Panc1 (cell line): ENCODE measurements around the gene STK24. TPM values are rescaled to one million over a fixed set of nuclear protein-coding genes. Genes with fewer than 3 reads are reported as not detected.

ENCODE experiments used
- ATAC-seq: fragments of 200-7000 bp; cut with Tn5 transposase; 2 replicates; pipeline ENCODE4 v1.9.1; 2020; ENCODE audit warnings: mild to moderate bottlenecking, moderate library complexity
- BruUV-seq: library from RNA; stranded (reverse); fragments of 400-500 nt; replicated peaks from 2 replicates; lab custom pipeline; 2021; lab: Mats Ljungman, UMichigan
- CTCF ChIA-PET: fragments of 300-600 bp; sonication (Branson Sonifier 250); formaldehyde crosslinking; loops from one replicate; lab custom pipeline; 2022; ENCODE audit warnings: antibody characterized with exemption; lab: Charles Lee
- POLR2A ChIA-PET: fragments of 300-600 bp; sonication (Branson Sonifier 250); formaldehyde crosslinking; loops from one replicate; lab custom pipeline; 2022; ENCODE audit warnings: antibody characterized with exemption; lab: Charles Lee
- DNase-seq: peaks from one replicate; pipeline ENCODE4 v3.0.0-alpha.2; 2010; ENCODE audit warnings: low read depth, low spot score
- H3K27ac ChIP-seq: 2 replicates; pipeline ENCODE4 v1.5.1; 2011; ENCODE audit warnings: mild to moderate bottlenecking, low read length, inconsistent platforms
- H3K27me3 ChIP-seq: fragments of 200-500 bp; sonication (Bioruptor generic); 2 replicates; pipeline ENCODE4 v1.6.0; 2014; ENCODE audit warnings: low read length, inconsistent platforms; ENCODE audit not compliant: control insufficient read depth, insufficient read depth
- H3K36me3 ChIP-seq: fragments of 200-500 bp; sonication (Bioruptor generic); 2 replicates; pipeline ENCODE4 v1.5.1; 2014; ENCODE audit warnings: inconsistent platforms, mild to moderate bottlenecking, low read length, moderate library complexity; ENCODE audit not compliant: control insufficient read depth, insufficient read depth
- H3K4me1 ChIP-seq: 2 replicates; pipeline ENCODE4 v1.5.1; 2011; ENCODE audit warnings: inconsistent platforms, mild to moderate bottlenecking, low read length, moderate library complexity; ENCODE audit not compliant: control insufficient read depth, insufficient read depth
- H3K4me3 ChIP-seq, 2 experiments: 2 replicates each; pipeline ENCODE4 v1.5.1; 2011 to 2012; ENCODE audit warnings: low read depth in 2 of 2, low read length in 2 of 2, mild to moderate bottlenecking in 2 of 2, inconsistent platforms in 1 of 2, moderate library complexity in 1 of 2
- H3K9me3 ChIP-seq: fragments of 200-500 bp; sonication (Bioruptor generic); 2 replicates; pipeline ENCODE4 v1.5.1; 2014; ENCODE audit warnings: low read depth, mild to moderate bottlenecking, inconsistent platforms, low read length, moderate library complexity; ENCODE audit not compliant: control insufficient read depth, insufficient read depth
- POLR2AphosphoS5 ChIP-seq: IDR thresholded peaks from 2 replicates; pipeline ENCODE4 v1.6.1; 2012; ENCODE audit warnings: mild to moderate bottlenecking, low read depth, low read length, moderate library complexity
- SIN3A ChIP-seq: IDR thresholded peaks from 2 replicates; pipeline ENCODE4 v1.6.1; 2012; ENCODE audit warnings: low read depth, mild to moderate bottlenecking, low read length, moderate library complexity, borderline replicate concordance; ENCODE audit not compliant: insufficient read depth
- TCF7L2 ChIP-seq: IDR thresholded peaks from 2 replicates; pipeline ENCODE4 v1.6.1; 2011; ENCODE audit warnings: mild to moderate bottlenecking, low read depth, low read length, inconsistent platforms
- in situ Hi-C: cut with HindIII; loops from 2 replicates; pipeline ENCODE4 v1.10.0; 2016; ENCODE audit warnings: low sequenced_read_pairs, low pct_unique_long_range_greater_than_20kb
- intact Hi-C: fragments of 100-400 bp; cut with micrococcal nuclease; formaldehyde crosslinking; loops from one replicate; pipeline ENCODE4 v1.10.0; 2022; ENCODE audit not compliant: unreplicated experiment
- total RNA-seq: library from RNA; stranded (reverse); gene quantifications from one replicate; pipeline ENCODE4 v1.2.1, GENCODE V29; 2021; ENCODE audit not compliant: unreplicated experiment
- TF ChIP-seq, protein P1 (sequence below): fragments of 450-650 bp; IDR thresholded peaks from 2 replicates; pipeline ENCODE4 v1.5.1; 2017; ENCODE audit warnings: mild to moderate bottlenecking
- TF ChIP-seq, protein P2 (sequence below), 2 experiments: IDR thresholded peaks; 2 replicates each; pipeline ENCODE4 v1.6.1; 2011 to 2012; ENCODE audit warnings: low read depth in 2 of 2, control low read depth in 1 of 2, low read length in 1 of 2, mild to moderate bottlenecking in 1 of 2, moderate library complexity in 1 of 2; ENCODE audit not compliant: insufficient read depth in 1 of 2

STK24 gene
- total RNA-seq, 1 experiment from 2014 or later: 57.3 TPM

DNA sequence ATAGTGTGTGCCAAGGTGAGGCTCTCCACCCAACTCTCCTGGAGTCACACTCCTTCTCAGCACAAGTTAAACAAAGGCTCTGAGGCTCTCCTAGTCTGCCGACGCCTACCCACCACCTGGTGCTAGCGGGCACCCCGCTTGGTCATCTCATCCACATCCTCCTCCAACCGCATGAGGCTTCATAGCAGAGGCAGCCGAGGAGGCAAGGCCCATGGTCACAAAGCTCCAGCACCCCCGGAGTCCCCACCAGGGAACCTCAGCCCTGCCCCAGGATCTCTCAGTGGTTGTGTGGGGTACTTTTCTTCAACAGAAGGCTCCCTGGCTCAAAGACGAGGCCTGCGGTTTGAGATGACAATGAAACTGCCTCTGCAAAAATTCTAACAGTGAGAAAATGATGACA, 43.0 kb downstream of the STK24 start:
- no peak for ATAC-seq
- Histone ChIP-seq H3K36me3 (no peaks in the 10 kb centered on the region), H3K4me1 (peaks cover 6% of the 10 kb centered on the region; the same call in 1 of the 2 replicates), H3K27me3 (no peaks in the 10 kb centered on the region), H3K4me3 (no peak overlapping the region), H3K27ac (no peak overlapping the region), H3K9me3 (no peaks in the 10 kb centered on the region)
- DNase-seq: no peak
- in situ Hi-C loops (no loop called here), intact Hi-C loops (no loop called here)
- no peak for TF ChIP-seq TCF7L2
- TF ChIP-seq POLR2AphosphoS5: no peak
- no peak for TF ChIP-seq SIN3A
- TF ChIP-seq, protein P1, sequence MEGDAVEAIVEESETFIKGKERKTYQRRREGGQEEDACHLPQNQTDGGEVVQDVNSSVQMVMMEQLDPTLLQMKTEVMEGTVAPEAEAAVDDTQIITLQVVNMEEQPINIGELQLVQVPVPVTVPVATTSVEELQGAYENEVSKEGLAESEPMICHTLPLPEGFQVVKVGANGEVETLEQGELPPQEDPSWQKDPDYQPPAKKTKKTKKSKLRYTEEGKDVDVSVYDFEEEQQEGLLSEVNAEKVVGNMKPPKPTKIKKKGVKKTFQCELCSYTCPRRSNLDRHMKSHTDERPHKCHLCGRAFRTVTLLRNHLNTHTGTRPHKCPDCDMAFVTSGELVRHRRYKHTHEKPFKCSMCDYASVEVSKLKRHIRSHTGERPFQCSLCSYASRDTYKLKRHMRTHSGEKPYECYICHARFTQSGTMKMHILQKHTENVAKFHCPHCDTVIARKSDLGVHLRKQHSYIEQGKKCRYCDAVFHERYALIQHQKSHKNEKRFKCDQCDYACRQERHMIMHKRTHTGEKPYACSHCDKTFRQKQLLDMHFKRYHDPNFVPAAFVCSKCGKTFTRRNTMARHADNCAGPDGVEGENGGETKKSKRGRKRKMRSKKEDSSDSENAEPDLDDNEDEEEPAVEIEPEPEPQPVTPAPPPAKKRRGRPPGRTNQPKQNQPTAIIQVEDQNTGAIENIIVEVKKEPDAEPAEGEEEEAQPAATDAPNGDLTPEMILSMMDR: no peak
- TF ChIP-seq, protein P2, sequence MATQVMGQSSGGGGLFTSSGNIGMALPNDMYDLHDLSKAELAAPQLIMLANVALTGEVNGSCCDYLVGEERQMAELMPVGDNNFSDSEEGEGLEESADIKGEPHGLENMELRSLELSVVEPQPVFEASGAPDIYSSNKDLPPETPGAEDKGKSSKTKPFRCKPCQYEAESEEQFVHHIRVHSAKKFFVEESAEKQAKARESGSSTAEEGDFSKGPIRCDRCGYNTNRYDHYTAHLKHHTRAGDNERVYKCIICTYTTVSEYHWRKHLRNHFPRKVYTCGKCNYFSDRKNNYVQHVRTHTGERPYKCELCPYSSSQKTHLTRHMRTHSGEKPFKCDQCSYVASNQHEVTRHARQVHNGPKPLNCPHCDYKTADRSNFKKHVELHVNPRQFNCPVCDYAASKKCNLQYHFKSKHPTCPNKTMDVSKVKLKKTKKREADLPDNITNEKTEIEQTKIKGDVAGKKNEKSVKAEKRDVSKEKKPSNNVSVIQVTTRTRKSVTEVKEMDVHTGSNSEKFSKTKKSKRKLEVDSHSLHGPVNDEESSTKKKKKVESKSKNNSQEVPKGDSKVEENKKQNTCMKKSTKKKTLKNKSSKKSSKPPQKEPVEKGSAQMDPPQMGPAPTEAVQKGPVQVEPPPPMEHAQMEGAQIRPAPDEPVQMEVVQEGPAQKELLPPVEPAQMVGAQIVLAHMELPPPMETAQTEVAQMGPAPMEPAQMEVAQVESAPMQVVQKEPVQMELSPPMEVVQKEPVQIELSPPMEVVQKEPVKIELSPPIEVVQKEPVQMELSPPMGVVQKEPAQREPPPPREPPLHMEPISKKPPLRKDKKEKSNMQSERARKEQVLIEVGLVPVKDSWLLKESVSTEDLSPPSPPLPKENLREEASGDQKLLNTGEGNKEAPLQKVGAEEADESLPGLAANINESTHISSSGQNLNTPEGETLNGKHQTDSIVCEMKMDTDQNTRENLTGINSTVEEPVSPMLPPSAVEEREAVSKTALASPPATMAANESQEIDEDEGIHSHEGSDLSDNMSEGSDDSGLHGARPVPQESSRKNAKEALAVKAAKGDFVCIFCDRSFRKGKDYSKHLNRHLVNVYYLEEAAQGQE (IDR thresholded peaks at IDR 0.05; ENCODE audit: insufficient read depth in 1 of 2, low read depth in 2 of 2, low read length in 1 of 2): no peak
- CTCF ChIA-PET: no interaction called here
- POLR2A ChIA-PET: no interaction called here
- BruUV-seq: no TSS peak

DNA sequence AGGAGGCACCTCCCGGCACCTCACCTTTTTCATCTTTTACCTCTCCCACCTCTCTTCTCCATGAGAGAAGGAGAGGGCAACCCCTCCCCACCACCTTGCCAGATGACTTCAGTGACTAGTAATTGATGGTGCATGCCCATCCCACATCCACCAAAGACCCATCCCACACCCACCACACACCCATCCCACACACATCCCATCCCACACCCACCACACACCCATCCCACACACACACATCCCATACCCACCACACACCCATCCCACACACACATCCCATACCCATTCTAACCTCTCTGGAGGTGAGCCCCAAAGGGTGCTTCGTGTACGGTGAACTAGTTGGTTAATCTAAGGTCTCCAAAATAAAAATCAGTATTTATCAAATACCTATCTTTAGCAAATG, 44.7 kb downstream of the STK24 start:
- peaks cover 6% of the 10 kb centered on the region; the same call in 1 of the 2 replicates for H3K4me1 ChIP-seq
- ChIA-PET CTCF (no interaction called here), POLR2A (no interaction called here)
- BruUV-seq: no TSS peak
- ATAC-seq: no peak
- intact Hi-C loops: no loop called here
- no peaks in the 10 kb centered on the region for H3K27me3 ChIP-seq
- in situ Hi-C loops: no loop called here
- DNase-seq: no peak
- H3K4me3 ChIP-seq: no peak overlapping the region
- no peaks in the 10 kb centered on the region for H3K9me3 ChIP-seq
- no peaks in the 10 kb centered on the region for H3K36me3 ChIP-seq
- no peak overlapping the region for H3K27ac ChIP-seq
- TF ChIP-seq, protein P2 (IDR thresholded peaks at IDR 0.05; ENCODE audit: insufficient read depth in 1 of 2, low read depth in 2 of 2, low read length in 1 of 2): no peak
- TF ChIP-seq SIN3A (no peak), POLR2AphosphoS5 (no peak), TCF7L2 (no peak)
- TF ChIP-seq, protein P1: no peak
